ENCODE measurements around the gene TPSG1. TPM values are rescaled to one million over a fixed set of nuclear protein-coding genes. Genes with fewer than 3 reads are reported as not detected.

TPSG1 gene
- total RNA-seq, 4 donors from 2014 or later, result 1.6 TPM; not detected in 3

DNA sequence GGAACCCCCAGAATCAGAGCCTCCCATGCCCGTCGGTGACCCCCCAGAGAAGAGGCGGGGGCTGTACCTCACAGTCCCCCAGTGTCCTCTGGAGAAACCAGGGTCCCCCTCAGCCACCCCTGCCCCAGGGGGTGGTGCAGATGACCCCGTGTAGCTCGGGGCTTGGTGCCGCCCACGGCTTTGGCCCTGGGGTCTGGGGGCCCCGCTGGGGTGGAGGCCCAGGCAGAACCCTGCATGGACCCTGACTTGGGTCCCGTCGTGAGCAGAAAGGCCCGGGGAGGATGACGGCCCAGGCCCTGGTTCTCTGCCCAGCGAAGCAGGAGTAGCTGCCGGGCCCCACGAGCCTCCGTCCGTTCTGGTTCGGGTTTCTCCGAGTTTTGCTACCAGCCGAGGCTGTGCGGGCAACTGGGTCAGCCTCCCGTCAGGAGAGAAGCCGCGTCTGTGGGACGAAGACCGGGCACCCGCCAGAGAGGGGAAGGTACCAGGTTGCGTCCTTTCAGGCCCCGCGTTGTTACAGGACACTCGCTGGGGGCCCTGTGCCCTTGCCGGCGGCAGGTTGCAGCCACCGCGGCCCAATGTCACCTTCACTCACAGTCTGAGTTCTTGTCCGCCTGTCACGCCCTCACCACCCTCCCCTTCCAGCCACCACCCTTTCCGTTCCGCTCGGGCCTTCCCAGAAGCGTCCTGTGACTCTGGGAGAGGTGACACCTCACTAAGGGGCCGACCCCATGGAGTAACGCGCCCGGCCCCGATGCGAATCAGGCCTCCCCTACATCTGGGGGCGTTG lies 4.0 kb downstream of the TPSG1 start:
- 79% methylated on average over 34 of the region's 48 CpGs for WGBS

DNA sequence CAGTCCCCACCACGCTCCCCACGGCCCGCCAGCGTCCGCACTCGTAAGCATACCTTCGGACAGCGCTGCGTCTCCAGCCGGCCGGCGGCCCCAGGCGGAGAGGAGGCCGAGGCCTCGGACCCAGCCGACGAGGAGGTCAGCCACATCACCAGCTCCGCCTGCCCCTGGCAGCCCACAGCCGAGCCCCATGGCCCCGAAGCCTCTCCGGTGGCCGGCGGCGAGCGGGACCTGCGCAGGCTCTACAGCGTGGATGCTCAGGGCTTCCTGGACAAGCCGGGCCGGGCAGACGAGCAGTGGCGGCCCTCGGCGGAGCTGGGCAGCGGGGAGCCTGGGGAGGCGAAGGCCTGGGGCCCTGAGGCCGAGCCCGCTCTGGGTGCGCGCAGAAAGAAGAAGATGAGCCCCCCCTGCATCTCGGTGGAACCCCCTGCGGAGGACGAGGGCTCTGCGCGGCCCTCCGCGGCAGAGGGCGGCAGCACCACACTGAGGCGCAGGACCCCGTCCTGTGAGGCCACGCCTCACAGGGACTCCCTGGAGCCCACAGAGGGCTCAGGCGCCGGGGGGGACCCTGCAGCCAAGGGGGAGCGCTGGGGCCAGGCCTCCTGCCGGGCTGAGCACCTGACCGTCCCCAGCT lies 4.9 kb downstream of the TPSG1 start:
- Histone ChIP-seq H3K36me3 (no peaks in the 10 kb centered on the region), H3K9me3 (no peaks in the 10 kb centered on the region), H3K4me3 (no peak overlapping the region), H3K27ac (no peak overlapping the region), H3K4me1 (no peaks in the 10 kb centered on the region), H3K27me3 (peaks cover 41% of the 10 kb centered on the region)
- WGBS, result 100% methylated on average over 1 of the region's 55 CpGs
- DNase-seq (ENCODE audit: low spot score in 2 of 2), result no peak
- no peak for TF ChIP-seq EP300 (IDR thresholded peaks at IDR 0.05)
- no peak for TF ChIP-seq POLR2AphosphoS5 (IDR thresholded peaks at IDR 0.05)
- TF ChIP-seq, protein P1, sequence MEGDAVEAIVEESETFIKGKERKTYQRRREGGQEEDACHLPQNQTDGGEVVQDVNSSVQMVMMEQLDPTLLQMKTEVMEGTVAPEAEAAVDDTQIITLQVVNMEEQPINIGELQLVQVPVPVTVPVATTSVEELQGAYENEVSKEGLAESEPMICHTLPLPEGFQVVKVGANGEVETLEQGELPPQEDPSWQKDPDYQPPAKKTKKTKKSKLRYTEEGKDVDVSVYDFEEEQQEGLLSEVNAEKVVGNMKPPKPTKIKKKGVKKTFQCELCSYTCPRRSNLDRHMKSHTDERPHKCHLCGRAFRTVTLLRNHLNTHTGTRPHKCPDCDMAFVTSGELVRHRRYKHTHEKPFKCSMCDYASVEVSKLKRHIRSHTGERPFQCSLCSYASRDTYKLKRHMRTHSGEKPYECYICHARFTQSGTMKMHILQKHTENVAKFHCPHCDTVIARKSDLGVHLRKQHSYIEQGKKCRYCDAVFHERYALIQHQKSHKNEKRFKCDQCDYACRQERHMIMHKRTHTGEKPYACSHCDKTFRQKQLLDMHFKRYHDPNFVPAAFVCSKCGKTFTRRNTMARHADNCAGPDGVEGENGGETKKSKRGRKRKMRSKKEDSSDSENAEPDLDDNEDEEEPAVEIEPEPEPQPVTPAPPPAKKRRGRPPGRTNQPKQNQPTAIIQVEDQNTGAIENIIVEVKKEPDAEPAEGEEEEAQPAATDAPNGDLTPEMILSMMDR (IDR thresholded peaks at IDR 0.05), result no peak
- no peak for TF ChIP-seq POLR2A (IDR thresholded peaks at IDR 0.05)

More for the DNA sequence above, 4.0 kb downstream of the TPSG1 start:
- Histone ChIP-seq H3K9me3 (no peaks in the 10 kb centered on the region), H3K4me1 (no peaks in the 10 kb centered on the region), H3K36me3 (no peaks in the 10 kb centered on the region), H3K4me3 (no peak overlapping the region), H3K27me3 (peaks cover 46% of the 10 kb centered on the region), H3K27ac (no peak overlapping the region)
- TF ChIP-seq, protein P1 (IDR thresholded peaks at IDR 0.05), result no peak
- TF ChIP-seq POLR2AphosphoS5 (IDR thresholded peaks at IDR 0.05) (no peak), EP300 (IDR thresholded peaks at IDR 0.05) (no peak), POLR2A (IDR thresholded peaks at IDR 0.05) (no peak)
- DNase-seq (ENCODE audit: low spot score in 2 of 2), result no peak

DNA sequence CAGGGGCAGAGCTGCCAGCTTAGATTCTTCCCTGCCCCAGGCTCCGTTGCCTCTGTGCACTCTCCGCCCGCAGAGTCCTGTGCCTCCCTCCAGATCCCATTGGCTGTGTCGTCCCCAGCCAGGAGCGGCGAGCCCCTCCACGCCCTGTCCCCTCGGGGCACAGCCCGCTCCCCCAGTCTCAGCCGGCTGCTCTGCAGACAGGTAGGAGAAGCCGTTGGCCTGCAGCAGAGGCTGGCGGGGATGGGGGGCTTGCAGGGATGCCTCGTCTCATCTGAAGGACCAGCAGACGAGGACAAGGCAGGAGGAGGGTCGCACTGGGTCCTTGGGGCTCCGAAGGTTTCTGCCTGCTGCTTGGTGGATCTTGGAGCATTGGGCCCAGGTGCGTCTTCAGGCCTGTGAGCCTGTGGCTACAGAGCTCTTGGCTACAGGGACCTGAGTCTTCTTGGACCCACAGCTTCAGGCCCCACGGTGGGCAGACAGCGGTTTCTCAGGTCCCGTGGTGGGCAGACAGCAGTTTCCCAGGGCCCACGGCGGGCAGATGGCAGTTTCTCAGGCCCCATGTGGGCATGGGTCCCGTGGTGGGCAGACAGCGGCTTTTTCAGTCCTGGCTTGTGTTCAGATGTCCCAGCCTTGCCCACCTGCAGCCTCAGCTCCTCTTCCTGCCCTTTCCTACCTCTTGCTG lies 6.0 kb downstream of the TPSG1 start:
- Histone ChIP-seq H3K9me3 (no peaks in the 10 kb centered on the region), H3K27me3 (peaks cover 40% of the 10 kb centered on the region), H3K27ac (no peak overlapping the region), H3K36me3 (no peaks in the 10 kb centered on the region), H3K4me1 (no peaks in the 10 kb centered on the region), H3K4me3 (no peak overlapping the region)
- no peak for TF ChIP-seq POLR2A (IDR thresholded peaks at IDR 0.05)
- TF ChIP-seq POLR2AphosphoS5 (IDR thresholded peaks at IDR 0.05), result no peak
- TF ChIP-seq, protein P1 (IDR thresholded peaks at IDR 0.05), result no peak
- TF ChIP-seq EP300 (IDR thresholded peaks at IDR 0.05), result no peak
- DNase-seq (ENCODE audit: low spot score in 2 of 2), result no peak
- WGBS, result 71% methylated on average over 7 of the region's 24 CpGs

DNA sequence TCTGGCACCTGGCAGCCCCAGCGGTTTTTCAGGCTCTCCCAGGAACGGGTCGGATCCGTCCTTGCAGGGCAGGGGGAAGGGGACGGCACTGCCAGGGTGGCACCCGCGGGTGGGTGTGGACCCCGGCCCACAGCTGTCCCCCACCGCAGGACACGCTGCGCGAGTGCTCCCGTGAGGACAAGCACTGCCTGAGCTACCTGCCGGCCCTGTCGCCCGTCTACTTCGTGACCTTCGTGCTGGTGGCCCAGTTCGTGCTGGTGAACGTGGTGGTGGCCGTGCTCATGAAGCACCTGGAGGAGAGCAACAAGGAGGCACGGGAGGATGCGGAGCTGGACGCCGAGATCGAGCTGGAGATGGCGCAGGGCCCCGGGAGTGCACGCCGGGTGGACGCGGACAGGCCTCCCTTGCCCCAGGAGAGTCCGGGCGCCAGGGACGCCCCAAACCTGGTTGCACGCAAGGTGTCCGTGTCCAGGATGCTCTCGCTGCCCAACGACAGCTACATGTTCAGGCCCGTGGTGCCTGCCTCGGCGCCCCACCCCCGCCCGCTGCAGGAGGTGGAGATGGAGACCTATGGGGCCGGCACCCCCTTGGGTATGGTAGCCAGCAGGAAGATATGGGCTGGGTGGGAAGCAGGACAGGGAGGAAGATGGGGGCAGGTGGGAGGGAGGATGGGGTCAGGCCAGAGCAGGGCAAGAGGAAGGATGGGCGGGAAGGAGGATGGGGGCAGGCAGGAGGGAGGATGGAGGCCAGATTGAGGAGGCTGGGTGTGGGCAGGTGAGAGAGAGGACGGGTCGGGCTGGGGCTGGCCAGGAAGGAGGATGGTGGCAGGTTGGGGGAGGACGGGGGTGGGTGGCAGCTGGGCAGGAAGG lies 6.8 kb downstream of the TPSG1 start:
- WGBS, result 79% methylated on average over 23 of the region's 49 CpGs
- no peak overlapping the region for H3K4me3 ChIP-seq
- DNase-seq (ENCODE audit: low spot score in 2 of 2), result no peak
- no peak for TF ChIP-seq POLR2AphosphoS5 (IDR thresholded peaks at IDR 0.05)
- no peak for TF ChIP-seq POLR2A (IDR thresholded peaks at IDR 0.05)
- TF ChIP-seq, protein P1 (IDR thresholded peaks at IDR 0.05), result no peak
- no peak for TF ChIP-seq EP300 (IDR thresholded peaks at IDR 0.05)
- no peak overlapping the region for H3K27ac ChIP-seq
- no peaks in the 10 kb centered on the region for H3K9me3 ChIP-seq
- no peaks in the 10 kb centered on the region for H3K36me3 ChIP-seq
- peaks cover 40% of the 10 kb centered on the region for H3K27me3 ChIP-seq
- no peaks in the 10 kb centered on the region for H3K4me1 ChIP-seq
